Measurements from ENCODE around the gene ARL3.
"Not testable (repeated sequence)": the region's sequence is repeated elsewhere in the genome, so short reads cannot be mapped to it uniquely, and the experiment has no call there.

The ARL3 gene, protein sequence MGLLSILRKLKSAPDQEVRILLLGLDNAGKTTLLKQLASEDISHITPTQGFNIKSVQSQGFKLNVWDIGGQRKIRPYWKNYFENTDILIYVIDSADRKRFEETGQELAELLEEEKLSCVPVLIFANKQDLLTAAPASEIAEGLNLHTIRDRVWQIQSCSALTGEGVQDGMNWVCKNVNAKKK

GRCh38 chr10:102713814-102714620, at the start of gene ARL3:
TSS of gene ARL3 (minus strand) at chr10:102714397. CDS start at chr10:102714275, 122 bp downstream.
- DNase-seq, result peak; percentile 97

DNA sequence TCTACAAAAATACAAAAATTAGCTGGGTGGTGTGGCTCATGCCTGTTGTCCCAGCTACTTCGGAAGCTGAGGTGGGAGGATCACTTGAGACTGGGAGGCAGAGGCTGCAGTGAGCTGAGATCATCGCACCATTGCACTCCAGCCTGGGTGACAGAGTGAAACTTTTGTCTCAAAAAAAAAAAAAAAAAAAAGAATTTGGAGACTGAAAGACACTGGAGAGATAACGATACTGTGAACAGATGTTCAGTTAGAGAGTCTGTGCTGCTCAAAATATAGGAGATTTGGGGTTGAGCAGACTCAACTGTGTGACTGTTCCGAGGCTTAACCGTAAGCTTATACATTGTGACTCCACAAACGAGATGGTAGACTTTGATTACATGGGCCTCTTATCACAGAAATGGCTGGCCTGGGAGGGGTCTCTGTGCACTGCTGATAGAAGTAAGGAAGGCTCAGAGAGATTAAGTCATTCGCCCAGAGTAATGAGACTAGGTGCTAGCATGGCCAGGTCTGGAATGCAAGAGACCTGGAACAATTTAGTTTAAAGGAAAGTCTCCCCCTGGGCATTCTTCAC, 48.9 kb upstream of the ARL3 start:
- DNase-seq, result no peak

DNA sequence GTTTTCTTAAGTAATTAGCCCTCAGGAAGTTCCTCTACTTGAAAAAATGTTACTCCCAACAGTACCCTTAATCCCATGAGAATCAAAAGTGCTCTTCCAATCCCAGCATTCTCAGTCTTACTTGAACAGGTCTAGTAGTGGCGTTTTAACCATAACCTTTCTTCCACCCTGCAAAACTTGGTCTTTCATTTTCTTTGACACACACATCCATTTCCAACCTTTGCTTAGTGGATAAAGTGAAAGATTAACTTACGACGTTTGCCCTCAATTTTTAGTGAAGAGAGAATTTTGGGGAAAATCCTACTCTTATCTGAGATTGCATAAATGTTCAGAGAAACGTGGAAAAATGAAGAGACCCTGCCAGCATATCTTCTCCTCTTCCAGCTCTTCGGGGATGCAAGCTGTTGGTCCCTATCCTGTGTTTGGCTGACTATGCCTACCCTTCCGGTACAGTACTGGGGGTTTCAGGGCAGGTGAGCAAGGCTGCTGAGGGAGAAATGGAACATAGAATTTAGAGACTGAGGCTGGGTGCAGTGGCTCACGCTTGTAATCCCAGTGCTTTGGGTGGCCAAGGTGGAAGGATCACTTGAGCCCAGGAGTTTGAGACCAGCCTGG, 48.3 kb upstream of the ARL3 start:
- DNase-seq, result no peak

GRCh38 chr10:102761981-102762380, 47.8 kb upstream of the ARL3 start:
- DNase-seq, result no peak

DNA sequence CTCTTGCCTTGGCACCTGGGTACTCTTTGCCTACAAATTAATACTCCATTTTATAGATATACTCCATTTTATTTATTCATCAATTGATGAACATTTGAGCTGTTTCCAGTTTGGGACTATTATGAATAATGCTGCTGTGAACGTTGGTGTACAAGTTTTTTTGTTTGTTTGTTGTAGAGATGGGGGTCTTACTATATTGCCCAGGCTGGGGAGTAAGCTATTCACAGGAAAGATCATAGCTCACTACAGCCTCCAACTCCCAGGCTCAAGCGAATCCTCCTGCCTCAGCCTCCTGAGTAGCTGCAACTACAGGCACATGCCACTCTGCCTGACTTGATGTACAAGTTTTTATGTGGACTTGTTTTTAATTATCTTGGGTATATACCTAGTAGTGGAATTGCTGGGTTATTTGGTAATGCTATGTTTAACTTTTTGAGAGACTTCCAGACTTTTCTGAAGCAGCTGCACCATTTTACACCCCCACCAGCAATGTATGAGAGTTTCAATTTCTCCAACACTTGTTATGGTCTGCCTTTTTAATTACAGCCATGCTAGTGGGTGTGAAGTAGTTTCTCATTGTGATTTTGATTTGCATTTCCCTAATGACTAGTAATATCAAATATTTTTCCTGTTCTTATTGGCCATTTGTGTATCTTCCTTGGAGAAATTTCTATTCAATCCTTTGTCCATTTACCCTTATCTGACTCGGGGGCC, 45.5 kb upstream of the ARL3 start:
- DNase-seq, result no peak

DNA sequence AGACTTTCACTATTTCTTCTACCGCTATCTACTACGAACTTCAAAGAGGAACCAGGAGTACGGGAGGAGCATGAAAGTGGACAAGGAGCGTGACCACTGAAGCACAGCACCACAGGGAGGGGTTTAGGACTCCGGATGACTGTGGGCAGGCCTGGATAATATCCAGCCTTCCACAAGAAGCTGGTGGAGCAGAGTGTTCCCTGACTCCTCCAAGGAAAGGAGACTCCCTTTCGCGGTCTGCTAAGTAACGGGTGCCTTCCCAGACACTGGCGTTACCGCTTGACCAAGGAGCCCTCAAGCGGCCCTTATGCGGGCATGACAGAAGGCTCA, 44.7 kb upstream of the ARL3 start:
- not testable (repeated sequence) for DNase-seq

GRCh38 chr10:102758240-102758932, 44.2 kb upstream of the ARL3 start:
- DNase-seq, result no peak

- no peak for DNase-seq
Measured at GRCh38 chr10:102757323-102757722, 43.1 kb upstream of the ARL3 start.

DNA sequence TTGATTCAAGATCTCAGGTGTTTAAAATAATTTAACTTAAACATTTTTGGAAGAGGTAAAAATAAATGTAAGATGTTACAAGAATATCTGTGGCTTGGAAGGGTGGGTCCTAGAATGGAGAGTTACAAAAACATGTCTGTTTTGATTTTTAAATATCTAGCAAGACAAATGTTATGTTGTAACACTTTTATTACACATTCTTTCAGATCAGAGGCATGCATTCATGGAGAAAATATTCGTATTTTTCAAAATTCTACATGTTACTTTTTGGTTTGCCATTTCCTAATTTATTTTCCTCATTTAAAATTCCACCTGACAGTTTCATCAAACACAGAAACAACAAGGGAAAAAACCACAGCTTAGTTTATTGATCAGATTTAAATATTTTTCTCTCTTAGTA, 39.5 kb upstream of the ARL3 start:
- DNase-seq, result no peak

DNA sequence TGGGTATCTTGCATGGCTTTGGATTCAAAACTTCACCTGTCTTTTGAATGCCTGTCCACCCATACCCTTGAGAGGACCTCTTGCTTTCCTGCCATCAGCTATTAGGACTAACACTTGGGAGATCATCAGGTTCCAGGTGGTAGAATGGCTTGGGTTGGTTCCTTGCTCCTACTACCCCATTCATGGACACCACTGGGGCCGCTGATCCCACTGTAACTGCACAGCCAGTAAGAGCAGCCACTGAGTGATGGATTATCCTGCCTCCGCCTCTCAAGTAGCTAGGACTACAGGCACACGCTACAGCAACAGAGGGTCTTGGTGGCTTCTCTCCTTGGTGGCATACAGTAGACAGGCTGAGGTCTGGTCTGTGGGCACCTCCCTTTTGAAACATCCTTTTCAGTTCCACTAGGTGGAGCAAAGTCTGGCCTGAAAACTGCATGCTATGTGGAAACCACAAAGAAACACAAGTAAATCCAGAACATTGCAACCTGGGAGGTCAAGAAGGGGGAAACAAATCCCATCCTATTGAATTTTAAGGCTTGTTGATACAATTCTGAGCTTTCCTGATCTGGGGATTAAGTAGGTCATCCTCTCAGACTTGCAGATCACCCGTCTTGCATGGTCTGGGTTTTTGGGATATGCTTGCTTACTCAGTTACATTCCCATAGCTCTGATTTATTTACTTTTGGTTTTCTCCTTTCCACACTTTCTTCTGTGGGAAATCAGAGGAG, 38.9 kb upstream of the ARL3 start:
- DNase-seq, result no peak

GRCh38 chr10:102752266-102752930, 38.2 kb upstream of the ARL3 start:
- DNase-seq, result no peak

- DNase-seq, result no peak
Measured at GRCh38 chr10:102745157-102745556, 31.0 kb upstream of the ARL3 start.

DNA sequence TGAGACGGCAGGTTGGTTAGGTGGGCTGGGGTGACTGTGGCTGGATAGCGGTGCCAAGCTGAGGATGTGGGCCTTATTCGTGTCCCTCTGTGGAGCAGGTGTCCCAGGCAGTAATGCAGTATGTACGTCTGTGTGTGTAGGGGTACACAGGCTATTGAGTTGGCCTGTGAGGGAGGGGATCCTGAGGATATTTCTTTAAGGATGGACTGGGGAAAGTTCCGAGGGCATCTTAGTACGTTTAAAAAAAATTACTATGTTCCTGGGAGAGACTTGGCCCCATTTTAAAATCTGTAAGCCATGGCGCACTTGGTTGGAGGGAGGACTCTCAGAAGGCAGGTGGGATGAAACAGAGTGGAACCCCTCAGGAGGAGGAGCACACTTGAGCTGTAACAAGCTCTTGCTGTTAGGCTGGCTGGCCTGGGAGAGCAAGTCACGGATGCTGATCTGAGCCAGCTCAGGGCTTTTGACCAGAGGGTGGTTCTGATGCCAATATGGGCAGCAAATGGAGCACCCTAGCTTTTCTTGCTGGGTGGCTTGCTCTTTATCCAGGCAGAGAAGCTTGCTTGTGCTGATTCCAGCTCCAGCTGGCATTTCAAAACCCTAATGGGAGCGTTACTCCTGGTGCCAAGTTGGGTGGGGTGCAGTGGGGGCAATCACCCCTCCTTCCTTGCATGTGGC, 30.3 kb upstream of the ARL3 start:
- DNase-seq, result no peak

- DNase-seq, result peak; percentile 93
Measured at GRCh38 chr10:102743588-102744373, 29.6 kb upstream of the ARL3 start, which contains the start of gene WBP1L. TSS of gene WBP1L (plus strand) at chr10:102743948. CDS start at chr10:102744054, 106 bp downstream.

DNA sequence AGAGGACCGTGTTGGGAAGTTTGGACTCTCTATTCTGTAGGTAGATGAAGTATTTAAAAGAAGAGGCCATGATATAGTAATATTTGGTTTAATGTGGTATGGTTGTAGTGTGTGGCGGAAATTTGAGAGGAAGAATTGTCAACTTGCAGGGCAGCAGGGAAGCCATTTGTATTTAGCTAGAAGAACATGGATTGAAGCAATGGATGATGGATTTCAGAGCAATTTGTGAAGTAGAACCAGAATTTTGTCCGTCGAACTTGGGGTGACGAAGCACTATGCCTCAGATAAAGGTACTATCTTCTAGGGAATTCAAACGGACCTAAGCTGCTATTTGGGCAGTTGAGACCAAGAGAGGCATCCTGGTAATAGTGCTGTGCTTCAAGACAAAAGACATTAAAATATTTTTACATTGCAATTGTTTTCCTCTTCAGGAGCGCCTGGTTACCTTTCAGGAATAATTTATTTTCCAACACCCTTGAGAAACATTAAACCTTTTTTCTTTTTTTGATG, 28.9 kb upstream of the ARL3 start:
- no peak for DNase-seq

GRCh38 chr10:102742313-102742712, 28.1 kb upstream of the ARL3 start:
- DNase-seq, result not testable (repeated sequence)

DNA sequence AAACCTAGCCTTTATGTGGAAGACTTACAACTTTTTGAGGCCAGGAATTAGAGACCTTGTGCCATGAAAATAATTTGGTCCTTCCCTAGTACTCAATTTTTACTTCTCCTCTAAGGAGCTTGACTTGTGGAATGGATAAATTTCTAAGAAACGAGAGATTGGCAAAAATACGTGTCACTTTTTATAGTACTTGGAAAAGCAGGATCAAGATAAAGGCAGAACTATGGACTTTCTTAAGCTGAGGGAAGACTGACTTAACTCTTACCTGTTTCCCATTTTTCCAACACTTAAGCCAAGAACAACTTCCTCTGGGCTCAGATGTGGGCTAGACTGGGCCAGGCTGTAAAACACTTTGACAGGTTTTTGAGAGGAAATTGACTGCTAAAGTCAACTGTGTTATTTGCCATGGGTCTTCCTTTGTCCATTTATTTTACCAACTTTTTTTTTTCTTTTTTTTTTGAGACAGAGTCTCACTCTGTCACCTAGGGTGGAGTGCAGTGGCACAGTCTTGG, 27.6 kb upstream of the ARL3 start:
- no peak for DNase-seq

GRCh38 chr10:102740229-102740628, 26.0 kb upstream of the ARL3 start:
- DNase-seq, result no peak

DNA sequence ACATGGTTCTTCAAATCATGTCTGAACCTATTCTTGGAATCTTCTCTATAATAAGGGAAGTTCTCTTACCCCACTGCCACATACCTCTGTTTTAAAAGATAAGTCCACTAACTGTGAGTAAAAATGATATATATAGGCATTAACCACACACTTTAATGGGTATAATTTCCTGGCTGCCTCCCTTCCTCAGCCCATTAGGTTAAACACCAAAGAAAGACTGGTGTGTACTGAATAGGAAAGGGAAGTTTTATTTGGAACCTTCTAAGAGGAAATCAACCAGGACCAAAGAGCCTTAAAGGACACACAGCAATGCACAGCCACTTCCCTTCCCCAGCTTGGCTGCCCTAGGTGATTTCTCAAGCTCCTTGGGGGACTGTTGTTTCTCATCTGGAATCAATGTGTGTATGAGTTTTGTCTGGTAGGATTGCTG, 24.5 kb upstream of the ARL3 start:
- DNase-seq, result no peak
